ENCODE measurements around the gene PKHD1.

Gene PKHD1

DNA sequence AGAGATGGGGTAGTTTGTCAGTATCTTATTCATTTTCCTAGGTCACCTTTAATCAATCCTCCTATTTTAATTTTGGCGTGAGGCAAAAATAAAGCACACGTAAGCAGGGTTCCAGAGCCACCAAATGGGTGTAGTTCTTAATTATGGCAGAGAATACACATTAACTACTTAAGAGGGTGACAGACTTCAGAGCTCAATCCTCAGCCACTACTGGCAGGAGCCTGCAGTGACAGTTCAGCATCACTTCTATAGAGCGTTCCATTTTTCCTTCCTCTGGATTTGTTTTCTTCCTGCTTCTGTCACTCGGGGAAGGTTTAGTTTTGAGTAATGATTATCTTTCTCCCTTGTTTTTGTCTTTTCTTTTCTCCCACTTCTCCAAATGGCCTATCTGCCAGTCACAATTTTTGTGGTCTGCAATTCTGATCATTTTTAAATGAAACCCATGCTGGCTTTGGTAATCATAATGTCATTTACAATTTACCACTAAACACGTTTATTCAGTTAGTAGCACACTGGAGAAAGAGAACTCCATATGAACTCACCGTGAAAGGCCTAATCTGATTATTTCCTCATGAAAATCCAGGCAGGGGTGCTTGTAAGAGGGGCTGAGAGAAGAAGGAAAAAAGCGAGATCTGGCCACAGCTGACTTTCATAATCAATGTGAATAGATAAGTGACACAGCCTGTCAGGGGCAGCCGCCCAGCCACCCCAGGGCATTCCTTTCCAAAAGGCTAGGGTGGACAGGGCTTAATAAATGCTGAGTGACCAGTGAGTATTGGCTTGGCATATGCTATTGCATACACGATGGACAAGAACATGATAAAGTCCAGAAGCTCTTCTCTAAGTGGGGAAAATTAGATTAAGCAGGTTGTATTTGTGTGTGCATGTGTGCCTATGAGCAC, 412.1 kb downstream of the PKHD1 start:
- H2BK12ac ChIP-seq (ENCODE audit: low read length) = no peak overlapping the region
- no peak overlapping the region for H3K4ac ChIP-seq (ENCODE audit: low read depth, low read length)
- H3K4me2 ChIP-seq (ENCODE audit: low read length) = no peak overlapping the region
- no peak overlapping the region for H2AFZ ChIP-seq (ENCODE audit: insufficient read depth, low read length, poor library complexity)
- no CpG with 5 or more reads among the region's 9 CpGs for WGBS (ENCODE audit: extremely low coverage, insufficient coverage, insufficient read length)
- H4K8ac ChIP-seq (ENCODE audit: low read depth, low read length) = no peak overlapping the region
- H3K14ac ChIP-seq (ENCODE audit: low read length) = no peak overlapping the region
- no peaks in the 10 kb centered on the region for H3K36me3 ChIP-seq (ENCODE audit: control insufficient read depth in 1 of 2, insufficient read depth in 2 of 2, low read length in 2 of 2)
- H2BK120ac ChIP-seq (ENCODE audit: insufficient read depth, low read length, poor library complexity) = no peak overlapping the region
- no peak overlapping the region for H4K91ac ChIP-seq (ENCODE audit: low read depth, low read length)
- H4K12ac ChIP-seq (ENCODE audit: low read depth, low read length) = no peak overlapping the region
- no peaks in the 10 kb centered on the region for H3K27me3 ChIP-seq (ENCODE audit: insufficient read depth, low read length)
- H3K27ac ChIP-seq (ENCODE audit: low read depth, low read length) = no peak overlapping the region
- no peaks in the 10 kb centered on the region for H3K4me1 ChIP-seq (ENCODE audit: control insufficient read depth in 1 of 2, insufficient read depth in 2 of 2, low read length in 2 of 2)
- H3K23ac ChIP-seq (ENCODE audit: low read length) = no peak overlapping the region
- H3K79me2 ChIP-seq (ENCODE audit: control insufficient read depth, insufficient read depth, low read length, poor library complexity) = no peaks in the 10 kb centered on the region
- H2AK5ac ChIP-seq (ENCODE audit: low read length) = no peak overlapping the region
- no peaks in the 10 kb centered on the region for H3K79me1 ChIP-seq (ENCODE audit: low read length)
- H3K9me3 ChIP-seq (ENCODE audit: insufficient read depth, low read depth, low read length) = no peaks in the 10 kb centered on the region
- H2BK5ac ChIP-seq (ENCODE audit: low read depth, low read length, poor library complexity) = no peak overlapping the region
- DNase-seq = no peak
- H3K9ac ChIP-seq (ENCODE audit: low read length) = no peak overlapping the region
- H3K18ac ChIP-seq (ENCODE audit: low read length) = no peak overlapping the region
- H3K4me3 ChIP-seq (ENCODE audit: low read depth, low read length) = no peak overlapping the region

DNA sequence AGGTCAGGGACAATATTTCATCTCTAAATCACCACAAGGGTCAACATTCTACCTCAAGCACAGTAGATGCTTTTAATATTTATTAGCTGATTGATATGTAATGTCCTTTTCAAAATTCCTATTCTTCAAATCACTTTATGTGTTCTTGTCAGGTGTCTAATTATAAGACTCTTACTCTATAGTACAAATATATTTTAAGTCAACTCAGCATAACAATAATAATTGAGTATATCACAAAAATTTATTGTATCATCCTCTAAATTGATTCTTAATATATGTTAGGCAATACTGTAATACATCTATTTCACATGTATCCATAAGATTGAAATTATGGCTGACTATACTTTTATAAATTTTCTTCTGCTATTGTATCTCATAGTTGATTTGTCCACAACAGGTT, 423.9 kb downstream of the PKHD1 start:
- Histone ChIP-seq H3K79me2 (ENCODE audit: control insufficient read depth, insufficient read depth, low read length, poor library complexity) (no peaks in the 10 kb centered on the region), H3K14ac (ENCODE audit: low read length) (no peak overlapping the region), H3K9ac (ENCODE audit: low read length) (no peak overlapping the region), H4K12ac (ENCODE audit: low read depth, low read length) (no peak overlapping the region), H2BK12ac (ENCODE audit: low read length) (no peak overlapping the region), H2BK5ac (ENCODE audit: low read depth, low read length, poor library complexity) (no peak overlapping the region), H2AFZ (ENCODE audit: insufficient read depth, low read length, poor library complexity) (no peak overlapping the region), H3K27me3 (ENCODE audit: insufficient read depth, low read length) (no peaks in the 10 kb centered on the region), H3K18ac (ENCODE audit: low read length) (no peak overlapping the region), H2AK5ac (ENCODE audit: low read length) (no peak overlapping the region), H3K4me1 (ENCODE audit: control insufficient read depth in 1 of 2, insufficient read depth in 2 of 2, low read length in 2 of 2) (no peaks in the 10 kb centered on the region), H3K4ac (ENCODE audit: low read depth, low read length) (no peak overlapping the region), H4K8ac (ENCODE audit: low read depth, low read length) (no peak overlapping the region), H3K23ac (ENCODE audit: low read length) (no peak overlapping the region), H2BK120ac (ENCODE audit: insufficient read depth, low read length, poor library complexity) (no peak overlapping the region), H4K91ac (ENCODE audit: low read depth, low read length) (no peak overlapping the region), H3K27ac (ENCODE audit: low read depth, low read length) (no peak overlapping the region), H3K79me1 (ENCODE audit: low read length) (no peaks in the 10 kb centered on the region), H3K36me3 (ENCODE audit: control insufficient read depth in 1 of 2, insufficient read depth in 2 of 2, low read length in 2 of 2) (no peaks in the 10 kb centered on the region), H3K9me3 (ENCODE audit: insufficient read depth, low read depth, low read length) (no peaks in the 10 kb centered on the region), H3K4me2 (ENCODE audit: low read length) (no peak overlapping the region), H3K4me3 (ENCODE audit: low read depth, low read length) (no peak overlapping the region)
- DNase-seq = no peak

DNA sequence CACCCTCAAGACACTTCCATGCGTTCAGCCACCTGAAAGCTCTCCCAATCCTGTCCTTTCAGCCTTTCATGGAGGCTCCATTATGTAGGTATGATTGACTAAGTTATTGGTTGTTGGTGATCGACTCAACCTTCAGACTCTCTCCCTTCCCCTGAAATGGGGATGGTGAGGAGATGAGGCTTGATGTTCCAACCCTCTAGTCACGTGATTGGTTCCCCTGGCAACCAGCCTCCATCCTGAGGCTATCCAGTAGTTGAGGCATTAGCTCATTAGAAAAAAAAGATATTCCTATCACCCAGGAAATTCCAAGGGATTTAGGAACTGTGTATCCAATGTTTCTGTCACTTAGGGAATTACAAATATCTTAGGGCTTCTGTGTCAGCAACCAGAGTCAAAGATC, 426.6 kb downstream of the PKHD1 start:
- no CpG with 5 or more reads among the region's 3 CpGs for WGBS (ENCODE audit: extremely low coverage, insufficient coverage, insufficient read length)

DNA sequence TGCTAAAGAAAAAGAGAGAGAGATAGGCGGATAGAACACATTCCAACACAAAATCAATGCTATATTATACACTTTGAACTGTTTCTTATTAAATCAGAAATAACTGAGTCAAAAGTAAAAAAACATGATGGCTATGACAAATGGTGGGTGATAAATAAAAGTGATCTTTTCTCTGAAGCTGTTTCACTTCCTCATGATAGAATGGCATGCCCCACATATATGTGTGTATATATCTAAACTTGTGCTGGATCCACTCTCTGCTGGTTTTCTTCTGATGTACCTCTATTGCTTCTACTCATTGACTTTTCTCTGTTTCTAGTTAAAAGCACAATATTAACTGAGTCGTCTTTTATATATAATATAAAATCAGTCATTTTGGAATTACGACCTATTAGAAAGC, 429.9 kb downstream of the PKHD1 start:
- no peak overlapping the region for H3K9ac ChIP-seq (ENCODE audit: low read length)
- H2BK5ac ChIP-seq (ENCODE audit: low read depth, low read length, poor library complexity) = no peak overlapping the region
- H3K27me3 ChIP-seq (ENCODE audit: insufficient read depth, low read length) = no peaks in the 10 kb centered on the region
- no peak overlapping the region for H3K4me2 ChIP-seq (ENCODE audit: low read length)
- no peak overlapping the region for H2BK120ac ChIP-seq (ENCODE audit: insufficient read depth, low read length, poor library complexity)
- H4K8ac ChIP-seq (ENCODE audit: low read depth, low read length) = no peak overlapping the region
- no peak overlapping the region for H4K12ac ChIP-seq (ENCODE audit: low read depth, low read length)
- no peak overlapping the region for H3K14ac ChIP-seq (ENCODE audit: low read length)
- no peaks in the 10 kb centered on the region for H3K4me1 ChIP-seq (ENCODE audit: control insufficient read depth in 1 of 2, insufficient read depth in 2 of 2, low read length in 2 of 2)
- no peak overlapping the region for H2AK5ac ChIP-seq (ENCODE audit: low read length)
- H3K4me3 ChIP-seq (ENCODE audit: low read depth, low read length) = no peak overlapping the region
- H3K4ac ChIP-seq (ENCODE audit: low read depth, low read length) = no peak overlapping the region
- H3K27ac ChIP-seq (ENCODE audit: low read depth, low read length) = no peak overlapping the region
- H2BK12ac ChIP-seq (ENCODE audit: low read length) = no peak overlapping the region
- no peak overlapping the region for H2AFZ ChIP-seq (ENCODE audit: insufficient read depth, low read length, poor library complexity)
- WGBS (ENCODE audit: extremely low coverage, insufficient coverage, insufficient read length) = no CpG with 5 or more reads among the region's 3 CpGs
- no peak overlapping the region for H3K23ac ChIP-seq (ENCODE audit: low read length)
- no peaks in the 10 kb centered on the region for H3K9me3 ChIP-seq (ENCODE audit: insufficient read depth, low read depth, low read length)
- H3K36me3 ChIP-seq (ENCODE audit: control insufficient read depth in 1 of 2, insufficient read depth in 2 of 2, low read length in 2 of 2) = no peaks in the 10 kb centered on the region
- no peak overlapping the region for H3K18ac ChIP-seq (ENCODE audit: low read length)
- H4K91ac ChIP-seq (ENCODE audit: low read depth, low read length) = no peak overlapping the region
- no peak for DNase-seq
- H3K79me1 ChIP-seq (ENCODE audit: low read length) = no peaks in the 10 kb centered on the region
- H3K79me2 ChIP-seq (ENCODE audit: control insufficient read depth, insufficient read depth, low read length, poor library complexity) = no peaks in the 10 kb centered on the region

More for the DNA sequence above, 426.6 kb downstream of the PKHD1 start:
- H3K27me3 ChIP-seq (ENCODE audit: insufficient read depth, low read length) = no peaks in the 10 kb centered on the region
- H3K14ac ChIP-seq (ENCODE audit: low read length) = no peak overlapping the region
- H3K23ac ChIP-seq (ENCODE audit: low read length) = no peak overlapping the region
- H3K36me3 ChIP-seq (ENCODE audit: control insufficient read depth in 1 of 2, insufficient read depth in 2 of 2, low read length in 2 of 2) = no peaks in the 10 kb centered on the region
- no peak overlapping the region for H2AFZ ChIP-seq (ENCODE audit: insufficient read depth, low read length, poor library complexity)
- no peak overlapping the region for H3K4me3 ChIP-seq (ENCODE audit: low read depth, low read length)
- H3K27ac ChIP-seq (ENCODE audit: low read depth, low read length) = no peak overlapping the region
- H3K9ac ChIP-seq (ENCODE audit: low read length) = no peak overlapping the region
- no peaks in the 10 kb centered on the region for H3K79me1 ChIP-seq (ENCODE audit: low read length)
- H4K8ac ChIP-seq (ENCODE audit: low read depth, low read length) = no peak overlapping the region
- no peak overlapping the region for H3K4me2 ChIP-seq (ENCODE audit: low read length)
- H3K9me3 ChIP-seq (ENCODE audit: insufficient read depth, low read depth, low read length) = no peaks in the 10 kb centered on the region
- H2BK5ac ChIP-seq (ENCODE audit: low read depth, low read length, poor library complexity) = no peak overlapping the region
- no peak overlapping the region for H3K4ac ChIP-seq (ENCODE audit: low read depth, low read length)
- H3K79me2 ChIP-seq (ENCODE audit: control insufficient read depth, insufficient read depth, low read length, poor library complexity) = no peaks in the 10 kb centered on the region
- no peak overlapping the region for H4K12ac ChIP-seq (ENCODE audit: low read depth, low read length)
- H2BK120ac ChIP-seq (ENCODE audit: insufficient read depth, low read length, poor library complexity) = no peak overlapping the region
- peak in 1 of 2 donors; percentile 26 for DNase-seq
- no peak overlapping the region for H2AK5ac ChIP-seq (ENCODE audit: low read length)
- no peaks in the 10 kb centered on the region for H3K4me1 ChIP-seq (ENCODE audit: control insufficient read depth in 1 of 2, insufficient read depth in 2 of 2, low read length in 2 of 2)
- H3K18ac ChIP-seq (ENCODE audit: low read length) = no peak overlapping the region
- no peak overlapping the region for H4K91ac ChIP-seq (ENCODE audit: low read depth, low read length)
- H2BK12ac ChIP-seq (ENCODE audit: low read length) = no peak overlapping the region

All from trophoblast cell (in vitro differentiated cells and primary cell).